ENCODE measurements around the gene NR1D1.

NR1D1 gene

GRCh38 chr17:40093580-40094201 is 6.7 kb downstream of the NR1D1 start:
- Histone ChIP-seq H3K27me3 (ENCODE audit: insufficient read depth, low read length, poor library complexity, severe bottlenecking) (no peaks in the 10 kb centered on the region), H3K4me1 (ENCODE audit: insufficient read depth, low read length, poor library complexity, severe bottlenecking) (peaks cover 38% of the 10 kb centered on the region), H3K9me2 (replicated peaks; ENCODE audit: low read depth, low read length) (no peaks in the 10 kb centered on the region), H4K20me1 (ENCODE audit: insufficient read depth, low read length, poor library complexity, severe bottlenecking) (no peaks in the 10 kb centered on the region), H3K4me2 (ENCODE audit: low read depth, low read length, poor library complexity, severe bottlenecking) (no peak overlapping the region), H3K9me3 (ENCODE audit: insufficient read depth, low read depth, low read length) (no peaks in the 10 kb centered on the region), H2AFZ (ENCODE audit: low read length) (no peak overlapping the region), H3K4me3 (ENCODE audit: low read length, poor library complexity, severe bottlenecking) (no peak overlapping the region), H3K36me3 (ENCODE audit: insufficient read depth, low read length) (peaks cover 9% of the 10 kb centered on the region; the same call in 1 of the 2 replicates), H3K9ac (ENCODE audit: low read depth, low read length, poor library complexity, severe bottlenecking) (no peak overlapping the region), H3K79me2 (ENCODE audit: insufficient read depth, low read length) (no peaks in the 10 kb centered on the region; the same call in 1 of the 2 replicates), H3F3A (ENCODE audit: low read depth) (no peaks in the 10 kb centered on the region)
- TF ChIP-seq, protein P1, sequence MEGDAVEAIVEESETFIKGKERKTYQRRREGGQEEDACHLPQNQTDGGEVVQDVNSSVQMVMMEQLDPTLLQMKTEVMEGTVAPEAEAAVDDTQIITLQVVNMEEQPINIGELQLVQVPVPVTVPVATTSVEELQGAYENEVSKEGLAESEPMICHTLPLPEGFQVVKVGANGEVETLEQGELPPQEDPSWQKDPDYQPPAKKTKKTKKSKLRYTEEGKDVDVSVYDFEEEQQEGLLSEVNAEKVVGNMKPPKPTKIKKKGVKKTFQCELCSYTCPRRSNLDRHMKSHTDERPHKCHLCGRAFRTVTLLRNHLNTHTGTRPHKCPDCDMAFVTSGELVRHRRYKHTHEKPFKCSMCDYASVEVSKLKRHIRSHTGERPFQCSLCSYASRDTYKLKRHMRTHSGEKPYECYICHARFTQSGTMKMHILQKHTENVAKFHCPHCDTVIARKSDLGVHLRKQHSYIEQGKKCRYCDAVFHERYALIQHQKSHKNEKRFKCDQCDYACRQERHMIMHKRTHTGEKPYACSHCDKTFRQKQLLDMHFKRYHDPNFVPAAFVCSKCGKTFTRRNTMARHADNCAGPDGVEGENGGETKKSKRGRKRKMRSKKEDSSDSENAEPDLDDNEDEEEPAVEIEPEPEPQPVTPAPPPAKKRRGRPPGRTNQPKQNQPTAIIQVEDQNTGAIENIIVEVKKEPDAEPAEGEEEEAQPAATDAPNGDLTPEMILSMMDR (conservative IDR thresholded peaks at IDR 0.05; ENCODE audit: low read length), result no peak
- no peak for TF ChIP-seq EZH2phosphoT487 (IDR thresholded peaks at IDR 0.05; ENCODE audit: borderline replicate concordance)

GRCh38 chr17:40093005-40093579 is 7.3 kb downstream of the NR1D1 start:
- H3K9me3 ChIP-seq (ENCODE audit: insufficient read depth, low read depth, low read length), result no peaks in the 10 kb centered on the region
- H3K27me3 ChIP-seq (ENCODE audit: insufficient read depth, low read length, poor library complexity, severe bottlenecking), result no peaks in the 10 kb centered on the region
- no peak overlapping the region for H3K9ac ChIP-seq (ENCODE audit: low read depth, low read length, poor library complexity, severe bottlenecking)
- no peaks in the 10 kb centered on the region for H3F3A ChIP-seq (ENCODE audit: low read depth)
- no peaks in the 10 kb centered on the region; the same call in 1 of the 2 replicates for H3K79me2 ChIP-seq (ENCODE audit: insufficient read depth, low read length)
- no peak overlapping the region for H2AFZ ChIP-seq (ENCODE audit: low read length)
- H3K36me3 ChIP-seq (ENCODE audit: insufficient read depth, low read length), result peaks cover 15% of the 10 kb centered on the region; the same call in 1 of the 2 replicates
- H3K4me2 ChIP-seq (ENCODE audit: low read depth, low read length, poor library complexity, severe bottlenecking), result no peak overlapping the region
- H3K4me3 ChIP-seq (ENCODE audit: low read length, poor library complexity, severe bottlenecking), result no peak overlapping the region
- H3K4me1 ChIP-seq (ENCODE audit: insufficient read depth, low read length, poor library complexity, severe bottlenecking), result peaks cover 32% of the 10 kb centered on the region
- no peaks in the 10 kb centered on the region for H3K9me2 ChIP-seq (replicated peaks; ENCODE audit: low read depth, low read length)
- no peaks in the 10 kb centered on the region for H4K20me1 ChIP-seq (ENCODE audit: insufficient read depth, low read length, poor library complexity, severe bottlenecking)
- TF ChIP-seq, protein P1 (conservative IDR thresholded peaks at IDR 0.05; ENCODE audit: low read length), result no peak
- TF ChIP-seq EZH2phosphoT487 (IDR thresholded peaks at IDR 0.05; ENCODE audit: borderline replicate concordance), result no peak

DNA sequence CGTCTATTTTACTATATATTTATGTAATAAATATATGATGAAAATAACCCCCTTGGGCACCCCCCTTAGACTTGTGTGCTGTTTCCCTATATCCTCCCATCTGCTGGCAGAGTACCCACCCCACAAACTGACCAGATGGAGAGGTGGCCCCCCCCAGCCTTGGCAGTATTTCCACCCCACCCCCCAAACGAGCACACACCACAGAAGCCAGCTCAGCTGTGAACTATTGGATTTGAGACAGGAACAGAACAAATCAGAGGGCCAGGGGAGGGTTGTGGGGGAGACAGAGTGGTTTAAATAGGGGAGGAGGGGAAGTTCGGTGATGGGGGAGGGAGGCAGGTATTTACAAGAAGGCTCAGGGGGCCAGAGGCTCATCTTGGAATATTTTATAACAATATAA is 7.8 kb downstream of the NR1D1 start:
- peaks cover 27% of the 10 kb centered on the region for H3K4me1 ChIP-seq (ENCODE audit: insufficient read depth, low read length, poor library complexity, severe bottlenecking)

More for the DNA sequence above, 7.8 kb downstream of the NR1D1 start:
- Histone ChIP-seq H3K9me3 (ENCODE audit: insufficient read depth, low read depth, low read length) (no peaks in the 10 kb centered on the region), H3K79me2 (ENCODE audit: insufficient read depth, low read length) (no peaks in the 10 kb centered on the region), H3K4me3 (ENCODE audit: low read length, poor library complexity, severe bottlenecking) (no peak overlapping the region), H3K27me3 (ENCODE audit: insufficient read depth, low read length, poor library complexity, severe bottlenecking) (no peaks in the 10 kb centered on the region), H3K9me2 (replicated peaks; ENCODE audit: low read depth, low read length) (no peaks in the 10 kb centered on the region), H3K36me3 (ENCODE audit: insufficient read depth, low read length) (peaks cover 16% of the 10 kb centered on the region; the same call in 1 of the 2 replicates), H3K4me2 (ENCODE audit: low read depth, low read length, poor library complexity, severe bottlenecking) (no peak overlapping the region), H3F3A (ENCODE audit: low read depth) (no peaks in the 10 kb centered on the region), H2AFZ (ENCODE audit: low read length) (no peak overlapping the region), H3K9ac (ENCODE audit: low read depth, low read length, poor library complexity, severe bottlenecking) (no peak overlapping the region), H4K20me1 (ENCODE audit: insufficient read depth, low read length, poor library complexity, severe bottlenecking) (no peaks in the 10 kb centered on the region)
- TF ChIP-seq, protein P1 (conservative IDR thresholded peaks at IDR 0.05; ENCODE audit: low read length), result no peak
